OCI-LY7 (cell line): Measurements from ENCODE around the gene HSPB9. TPM values are rescaled to one million over a fixed set of nuclear protein-coding genes. Genes with fewer than 3 reads are reported as not detected.

Experiments
- BruUV-seq: library from RNA; stranded (reverse); fragments of 400-500 nt; replicated peaks from 2 replicates; lab custom pipeline; 2021; lab: Mats Ljungman, UMichigan
- CTCF ChIA-PET: fragments of 300-600 bp; sonication (Branson Sonifier 250); formaldehyde crosslinking; loops from one replicate; lab custom pipeline; 2022; ENCODE audit warnings: antibody characterized with exemption; ENCODE audit not compliant: unreplicated experiment; lab: Charles Lee
- POLR2A ChIA-PET: fragments of 300-600 bp; sonication (Branson Sonifier 250); formaldehyde crosslinking; loops from one replicate; lab custom pipeline; 2022; ENCODE audit warnings: antibody characterized with exemption; lab: Charles Lee
- DNase-seq: peaks from one replicate; pipeline ENCODE4 v3.0.0-alpha.2; 2015; ENCODE audit warnings: low spot score
- H2AFZ ChIP-seq: fragments of 200-600 bp; sonication (generic), shearing (Covaris generic); 2 replicates; pipeline ENCODE4 v1.6.1; 2014; ENCODE audit warnings: mild to moderate bottlenecking, antibody characterized with exemption, low read length, moderate library complexity
- H3K27ac ChIP-seq: fragments of 200-600 bp; sonication (generic); 2 replicates; pipeline ENCODE4 v1.5.1; 2014; ENCODE audit warnings: mixed run types, low read depth, mild to moderate bottlenecking, moderate library complexity, low read length, inconsistent platforms; ENCODE audit not compliant: poor library complexity, severe bottlenecking
- H3K36me3 ChIP-seq: fragments of 200-600 bp; sonication (generic); 2 replicates; pipeline ENCODE4 v1.6.1; 2014; ENCODE audit warnings: mild to moderate bottlenecking, antibody characterized with exemption, low read length, moderate library complexity, mixed read lengths; ENCODE audit not compliant: insufficient read depth
- H3K4me1 ChIP-seq: fragments of 200-600 bp; sonication (generic); 2 replicates; pipeline ENCODE4 v1.5.1; 2014; ENCODE audit warnings: mild to moderate bottlenecking, low read length; ENCODE audit not compliant: insufficient read depth, poor library complexity, severe bottlenecking
- H3K4me2 ChIP-seq: fragments of 200-600 bp; sonication (generic); 2 replicates; pipeline ENCODE4 v1.6.1; 2014; ENCODE audit warnings: mild to moderate bottlenecking, low read length
- H3K4me3 ChIP-seq: fragments of 200-600 bp; sonication (generic); 2 replicates; pipeline ENCODE4 v1.5.1; 2014; ENCODE audit warnings: mild to moderate bottlenecking, low read depth, low read length; ENCODE audit not compliant: poor library complexity, severe bottlenecking
- H3K79me2 ChIP-seq: fragments of 200-600 bp; sonication (generic); 2 replicates; pipeline ENCODE4 v1.6.1; 2016; ENCODE audit warnings: low read depth, mild to moderate bottlenecking, low read length, moderate library complexity, mixed read lengths; ENCODE audit not compliant: insufficient read depth
- H3K9me2 ChIP-seq: fragments of 200-600 bp; sonication (generic); 2 replicates; pipeline ENCODE4 v1.6.1; 2016; ENCODE audit warnings: mild to moderate bottlenecking, low read length, mixed read lengths; ENCODE audit not compliant: insufficient read depth
- H3K9me3 ChIP-seq: fragments of 200-600 bp; sonication (generic); 2 replicates; pipeline ENCODE4 v1.6.1; 2014; ENCODE audit warnings: mild to moderate bottlenecking, mixed run types, low read length, mixed read lengths
- H4K20me1 ChIP-seq: fragments of 200-600 bp; sonication (generic); 2 replicates; pipeline ENCODE4 v1.6.1; 2014; ENCODE audit warnings: mild to moderate bottlenecking, antibody characterized with exemption, low read length, moderate library complexity, mixed read lengths; ENCODE audit not compliant: insufficient read depth
- CTCF ChIP-seq: fragments of 200-600 bp; sonication (generic); conservative IDR thresholded peaks from 2 replicates; pipeline ENCODE4 v1.5.1; 2014; ENCODE audit warnings: mild to moderate bottlenecking, antibody characterized with exemption, low read length, moderate library complexity, mixed read lengths
- EZH2phosphoT487 ChIP-seq: fragments of 200-600 bp; sonication (generic); IDR thresholded peaks from 2 replicates; pipeline ENCODE4 v1.6.1; 2018; ENCODE audit warnings: low read depth, borderline replicate concordance, mild to moderate bottlenecking, mixed run types, antibody characterized with exemption, low read length, moderate library complexity, mixed read lengths
- intact Hi-C: fragments of 100-400 bp; cut with micrococcal nuclease; formaldehyde crosslinking; loops from one replicate; pipeline ENCODE4 v1.10.0; 2022; ENCODE audit not compliant: unreplicated experiment
- total RNA-seq, 2 experiments: library from RNA; depleted of rRNA in 1 of 2; stranded (reverse); fragments of >200 nt in 1 of 2; shearing (Covaris generic) in 1 of 2; gene quantifications; 2 replicates each; pipeline ENCODE4 v1.2.3, GENCODE V29; 2014 to 2022

Gene HSPB9
- total RNA-seq, 2 experiments from 2014 or later = 0.16 TPM; not detected in 1

GRCh38 chr17:42111871-42112551, 10.6 kb upstream of the HSPB9 start:
- intact Hi-C loops = loop anchor here (10.0 kb wide), 2 partner anchors 273 to 377 kb away; partner anchors contain the start of genes HAP1 and STAT3
- no peaks in the 10 kb centered on the region for H3K9me2 ChIP-seq
- H4K20me1 ChIP-seq = no peaks in the 10 kb centered on the region
- H3K27ac ChIP-seq = peak overlapping the region; percentile 83
- H3K36me3 ChIP-seq = peaks cover 22% of the 10 kb centered on the region
- H3K4me2 ChIP-seq = peak overlapping the region; percentile 85
- BruUV-seq = no TSS peak
- no peaks in the 10 kb centered on the region for H3K79me2 ChIP-seq
- no peak for DNase-seq
- H2AFZ ChIP-seq = peak overlapping the region; percentile 17; the same call in 1 of the 2 replicates
- ChIA-PET CTCF (interaction anchor here (0.6 to 0.7 kb wide), 2 partner anchors 8 to 70 kb away, joined by 3 read pairs; no protein-coding TSS in a partner anchor), POLR2A (interaction anchor here (0.5 to 2.1 kb wide), 8 partner anchors 8 to 184 kb away, joined by 3 to 7 read pairs (median 4); partner anchors contain the start of genes DNAJC7, KAT2A and NKIRAS2)
- no peak for TF ChIP-seq CTCF
- TF ChIP-seq EZH2phosphoT487 = no peak
- H3K4me3 ChIP-seq = peak overlapping the region; percentile 63
- H3K4me1 ChIP-seq = peaks cover 74% of the 10 kb centered on the region
- H3K9me3 ChIP-seq = no peaks in the 10 kb centered on the region

- no peaks in the 10 kb centered on the region for H3K9me2 ChIP-seq
- POLR2A ChIA-PET = interaction anchor here (0.6 to 2.1 kb wide), 8 partner anchors 41 to 151 kb away, joined by 3 to 7 read pairs (median 3); partner anchors contain the start of genes CNP, DNAJC7 and NKIRAS2
- CTCF ChIA-PET = interaction anchor here (0.7 to 1.3 kb wide), 4 partner anchors 41 to 182 kb away, joined by 3 to 5 read pairs (median 3); partner anchors contain the start of genes DNAJC7 and ODAD4
- peaks cover 73% of the 10 kb centered on the region for H3K4me1 ChIP-seq
- no peaks in the 10 kb centered on the region for H3K9me3 ChIP-seq
- TF ChIP-seq CTCF (no peak), EZH2phosphoT487 (no peak)
- peaks cover 28% of the 10 kb centered on the region for H3K36me3 ChIP-seq
- H4K20me1 ChIP-seq = no peaks in the 10 kb centered on the region
- intact Hi-C loops = loop anchor here (10.0 kb wide), 2 partner anchors 272 to 378 kb away; partner anchors contain the start of genes HAP1 and STAT3
- H3K4me3 ChIP-seq = peak within 1 kb of the TSS; percentile 63
- peak within 1 kb of the TSS; percentile 83 for H3K27ac ChIP-seq
- DNase-seq = peak; percentile 95
- H3K4me2 ChIP-seq = peak within 1 kb of the TSS; percentile 85
- H3K79me2 ChIP-seq = no peaks in the 10 kb centered on the region
- H2AFZ ChIP-seq = peak within 1 kb of the TSS; percentile 17; the same call in 1 of the 2 replicates
- BruUV-seq = no TSS peak
Observed at GRCh38 chr17:42112552-42113176, 9.9 kb upstream of the HSPB9 start, which contains the start of gene DHX58. Gene DHX58, minus strand, starts transcription at chr17:42112714. Its CDS starts 822 bp downstream, at chr17:42111892.
